HCT116 (cell line): ENCODE measurements around the gene ERVW-1. TPM values are rescaled to one million over a fixed set of nuclear protein-coding genes. Genes with fewer than 3 reads are reported as not detected.

ENCODE experiments used
- ATAC-seq: fragments of 200-7000 bp; cut with Tn5 transposase; 2 replicates; pipeline ENCODE4 v1.9.1; 2020; ENCODE audit warnings: mild to moderate bottlenecking, moderate library complexity
- BruUV-seq: library from RNA; stranded (reverse); fragments of 400-500 nt; replicated peaks from 2 replicates; lab custom pipeline; 2021; lab: Mats Ljungman, UMichigan
- CTCF ChIA-PET: fragments of 300-600 bp; sonication (Branson Sonifier 250); formaldehyde crosslinking; loops from one replicate; lab custom pipeline; 2021; ENCODE audit warnings: antibody characterized with exemption; lab: Charles Lee
- POLR2A ChIA-PET: fragments of 300-600, 350-600 bp; sonication (Branson Sonifier 250); formaldehyde crosslinking; loops from one replicate; lab custom pipeline; 2021; ENCODE audit warnings: antibody characterized with exemption; lab: Charles Lee
- RAD21 ChIA-PET, 2 experiments: fragments of 300-600 bp; sonication (Branson Sonifier 250); formaldehyde crosslinking; loops; one replicate each; lab custom pipeline; 2023; ENCODE audit warnings: low total read pairs in 2 of 2; ENCODE audit not compliant: uncharacterized antibody in 2 of 2, unreplicated experiment in 2 of 2, low non-redundant PET in 1 of 2; lab: Charles Lee
- DNase-seq: peaks from one replicate; pipeline ENCODE4 v3.0.0-alpha.2; 2010; ENCODE audit warnings: low read depth, low spot score
- H2AFZ ChIP-seq: fragments of 200-600 bp; shearing (Covaris generic), sonication (generic); 2 replicates; pipeline ENCODE4 v1.6.1; 2017; ENCODE audit warnings: low read depth, mixed run types, mixed read lengths, antibody characterized with exemption, low read length; ENCODE audit not compliant: poor library complexity, severe bottlenecking
- H3K27ac ChIP-seq: 2 replicates; pipeline ENCODE4 v1.5.1; 2012; ENCODE audit warnings: low read depth, low read length
- H3K27me3 ChIP-seq: fragments of 200-600 bp; sonication (generic); 2 replicates; pipeline ENCODE4 v1.6.1; 2016; ENCODE audit warnings: mixed run types, low read length, mixed read lengths; ENCODE audit not compliant: insufficient read depth
- H3K36me3 ChIP-seq, 2 experiments: fragments of 200-500 bp in 1 of 2; fragments of 200-600 bp in 1 of 2; sonication (Bioruptor generic) in 1 of 2; sonication (generic) in 1 of 2; 2 replicates each; pipeline versions ENCODE4 v1.5.1 to v1.6.1; 2014 to 2016; ENCODE audit warnings: low read length in 2 of 2, inconsistent platforms in 1 of 2, mixed read lengths in 1 of 2, mixed run types in 1 of 2; ENCODE audit not compliant: insufficient read depth in 2 of 2, control insufficient read depth in 1 of 2
- H3K4me1 ChIP-seq, 2 experiments: fragments of 200-600 bp in 1 of 2; sonication (generic) in 1 of 2; 2 replicates each; pipeline versions ENCODE4 v1.5.1 to v1.6.1; 2012 to 2017; ENCODE audit warnings: low read length in 2 of 2, inconsistent platforms in 1 of 2, mild to moderate bottlenecking in 1 of 2, mixed read lengths in 1 of 2, mixed run types in 1 of 2, moderate library complexity in 1 of 2; ENCODE audit not compliant: insufficient read depth in 2 of 2, control insufficient read depth in 1 of 2
- H3K4me2 ChIP-seq: fragments of 200-600 bp; sonication (generic); 2 replicates; pipeline ENCODE4 v1.6.1; 2017; ENCODE audit warnings: mixed run types, low read length, mixed read lengths
- H3K4me3 ChIP-seq, 2 experiments: fragments of 200-600 bp in 1 of 2; sonication (generic) in 1 of 2; replicated peaks in 1 of 2; 2 replicates each; pipeline ENCODE4 v1.5.1; 2011 to 2016; ENCODE audit warnings: low read length in 2 of 2, control low read depth in 1 of 2, low read depth in 1 of 2, mild to moderate bottlenecking in 1 of 2, mixed read lengths in 1 of 2, mixed run types in 1 of 2
- H3K79me2 ChIP-seq: fragments of 200-600 bp; sonication (generic); 2 replicates; pipeline ENCODE4 v1.6.1; 2017; ENCODE audit warnings: mild to moderate bottlenecking, mixed run types, low read length, moderate library complexity, mixed read lengths; ENCODE audit not compliant: insufficient read depth
- H3K9ac ChIP-seq: fragments of 200-600 bp; sonication (generic); 2 replicates; pipeline ENCODE4 v1.6.1; 2016; ENCODE audit warnings: low read length, mixed read lengths
- H3K9me2 ChIP-seq: fragments of 200-600 bp; sonication (generic), shearing (Covaris generic); 2 replicates; pipeline ENCODE4 v1.6.1; 2017; ENCODE audit warnings: mixed run types, mild to moderate bottlenecking, moderate library complexity; ENCODE audit not compliant: insufficient read depth
- H3K9me3 ChIP-seq, 2 experiments: fragments of 200-500 bp in 1 of 2; fragments of 200-600 bp in 1 of 2; sonication (Bioruptor generic) in 1 of 2; sonication (generic) in 1 of 2; 2 replicates each; pipeline ENCODE4 v1.6.1; 2014 to 2017; ENCODE audit warnings: low read length in 2 of 2, mixed read lengths in 2 of 2, inconsistent platforms in 1 of 2, low read depth in 1 of 2, mild to moderate bottlenecking in 1 of 2, mixed run types in 1 of 2, moderate library complexity in 1 of 2; ENCODE audit not compliant: control insufficient read depth in 1 of 2, insufficient read depth in 1 of 2
- H4K20me1 ChIP-seq: fragments of 200-600 bp; sonication (generic), shearing (Covaris generic); 2 replicates; pipeline ENCODE4 v1.6.1; 2017; ENCODE audit warnings: mixed run types, mild to moderate bottlenecking, moderate library complexity; ENCODE audit not compliant: insufficient read depth
- ATF3 ChIP-seq: IDR thresholded peaks from 2 replicates; pipeline ENCODE4 v1.6.1; 2012
- CBX3 ChIP-seq: IDR thresholded peaks from 2 replicates; pipeline ENCODE4 v1.6.1; 2012; ENCODE audit warnings: low read depth
- CTCF ChIP-seq, 3 experiments: fragments of 200-600 bp in 1 of 3; sonication (generic) in 1 of 3; IDR thresholded peaks in 2 of 3; conservative IDR thresholded peaks in 1 of 3; 2 replicates each; pipeline ENCODE4 v1.5.1; 2012 to 2017; ENCODE audit warnings: low read depth in 2 of 3, low read length in 2 of 3, antibody characterized with exemption in 1 of 3, borderline replicate concordance in 1 of 3, control low read depth in 1 of 3, mild to moderate bottlenecking in 1 of 3, mixed read lengths in 1 of 3, mixed run types in 1 of 3, moderate library complexity in 1 of 3; ENCODE audit not compliant: insufficient read depth in 1 of 3
- ELF1 ChIP-seq: IDR thresholded peaks from 2 replicates; pipeline ENCODE4 v1.6.1; 2012; ENCODE audit warnings: low read depth, borderline replicate concordance
- FOSL1 ChIP-seq: IDR thresholded peaks from 2 replicates; pipeline ENCODE4 v1.6.1; 2012; ENCODE audit warnings: low read depth
- POLR2AphosphoS5 ChIP-seq: IDR thresholded peaks from 2 replicates; pipeline ENCODE4 v1.6.1; 2011; ENCODE audit warnings: mild to moderate bottlenecking, low read depth, low read length, moderate library complexity
- RAD21 ChIP-seq: IDR thresholded peaks from 2 replicates; pipeline ENCODE4 v1.6.1; 2012; ENCODE audit warnings: low read depth, mild to moderate bottlenecking
- SIN3A ChIP-seq: IDR thresholded peaks from 2 replicates; pipeline ENCODE4 v1.6.1; 2012; ENCODE audit warnings: low read depth
- SP1 ChIP-seq: IDR thresholded peaks from 2 replicates; pipeline ENCODE4 v1.6.1; 2012; ENCODE audit warnings: low read depth
- YY1 ChIP-seq: IDR thresholded peaks from 2 replicates; pipeline ENCODE4 v1.6.1; 2011; ENCODE audit warnings: low read length, low read depth, moderate library complexity, mild to moderate bottlenecking; ENCODE audit not compliant: insufficient replicate concordance; ENCODE audit errors: extremely low read depth
- intact Hi-C: fragments of 100-400 bp; cut with micrococcal nuclease; formaldehyde crosslinking; loops from 2 replicates; pipeline ENCODE4 v1.10.0; 2022
- total RNA-seq: library from RNA; stranded (reverse); gene quantifications from one replicate; pipeline ENCODE4 v1.2.1, GENCODE V29; 2021; ENCODE audit not compliant: unreplicated experiment
- TF ChIP-seq, protein P1 (sequence below): IDR thresholded peaks from 2 replicates; pipeline ENCODE4 v1.6.1; 2012

The ERVW-1 gene
- total RNA-seq, 1 experiment from 2014 or later = not detected

GRCh38 chr7:92448205-92448747, 29.5 kb downstream of the ERVW-1 start:
- Histone ChIP-seq H2AFZ (no peak overlapping the region), H3K9me3 (no peaks in the 10 kb centered on the region), H3K36me3 (peaks cover 21 to 32% of the 10 kb centered on the region in 2 experiments), H3K27me3 (no peaks in the 10 kb centered on the region)
- POLR2A ChIA-PET = interaction anchor here (1.1 kb wide), 1 partner anchor 315 kb away, joined by 3 read pairs; no protein-coding TSS in a partner anchor
- TF ChIP-seq CTCF (IDR thresholded peaks at IDR 0.05 in 2 of 3, conservative IDR thresholded peaks at IDR 0.05 in 1 of 3; ENCODE audit: borderline replicate concordance in 1 of 3, insufficient read depth in 1 of 3, low read depth in 2 of 3, low read length in 2 of 3) = peak; percentile 27 to 48 (median 34); a peak in 4 of 6 replicates
- peak; percentile 51; the same call in 1 of the 2 replicates for TF ChIP-seq POLR2AphosphoS5
- TF ChIP-seq SP1 = 0 out of 2 replicates have a peak, but pooled peaks have one; percentile 18
- TF ChIP-seq YY1 = peak; percentile 60
- TF ChIP-seq CBX3 = peak; percentile 48; the same call in 1 of the 2 replicates
- TF ChIP-seq, protein P1, sequence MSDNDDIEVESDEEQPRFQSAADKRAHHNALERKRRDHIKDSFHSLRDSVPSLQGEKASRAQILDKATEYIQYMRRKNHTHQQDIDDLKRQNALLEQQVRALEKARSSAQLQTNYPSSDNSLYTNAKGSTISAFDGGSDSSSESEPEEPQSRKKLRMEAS = peak; percentile 8; the same call in 1 of the 2 replicates
- no peak for TF ChIP-seq SIN3A
- no peak for TF ChIP-seq FOSL1
- peak; percentile 32 for TF ChIP-seq RAD21
- peak; percentile 48 for TF ChIP-seq ELF1
- TF ChIP-seq ATF3 = no peak
- TF ChIP-seq, all 23 proteins: peak for 8
- Histone ChIP-seq H3K4me2 (peak overlapping the region; percentile 89), H3K79me2 (peaks cover 33% of the 10 kb centered on the region), H3K27ac (peak overlapping the region; percentile 87), H3K4me1 (peaks cover 4 to 10% of the 10 kb centered on the region in 2 experiments; a peak in 3 of 4 replicates), H3K4me3 (peak overlapping the region; percentile 72 to 87), H3K9ac (peak overlapping the region; percentile 94), H3K9me2 (no peaks in the 10 kb centered on the region), H4K20me1 (no peaks in the 10 kb centered on the region)
- DNase-seq = peak; percentile 57
- BruUV-seq = TSS peak; percentile 54
- ChIA-PET RAD21 (no interaction called here), CTCF (interaction anchor here (0.7 to 3.2 kb wide), 9 partner anchors 13 to 568 kb away, joined by 3 to 24 read pairs (median 4); partner anchors contain the start of genes ANKIB1, KRIT1 and MTERF1)
- peak; percentile 67 for ATAC-seq
- intact Hi-C loops = loop anchor here (5.0 to 10.0 kb wide), 2 partner anchors 271 to 1363 kb away; partner anchors contain the start of gene LRRD1
